Central memory CD8-positive, alpha-beta T cell (primary cell): Measurements from ENCODE around the gene ZNF425.
"Not testable (repeated sequence)": the region's sequence is repeated elsewhere in the genome, so short reads cannot be mapped to it uniquely, and the experiment has no call there.

ENCODE experiments used
- ATAC-seq: fragments of 150-1000 bp; cut with Tn5 transposase; replicated peaks from 2 replicates; pipeline ENCODE4 v1.10.0; 2022; ENCODE audit warnings: mild to moderate bottlenecking, moderate FRiP score, moderate number of reproducible peaks; ENCODE audit not compliant: poor library complexity, severe bottlenecking; ENCODE audit errors: extremely low read depth
- DNase-seq, 2 donors: peaks; one replicate each; pipeline ENCODE4 v3.0.0; 2021; ENCODE audit warnings: low spot score in 2 of 2
- H3K27ac Mint-ChIP-seq: one replicate; pipeline ENCODE4 v1.8.0; 2022; ENCODE audit warnings: low read depth, mild to moderate bottlenecking, moderate library complexity, mixed read lengths
- H3K27me3 Mint-ChIP-seq: one replicate; pipeline ENCODE4 v1.8.0; 2022; ENCODE audit warnings: mixed read lengths
- H3K36me3 Mint-ChIP-seq: one replicate; pipeline ENCODE4 v1.8.0; 2022; ENCODE audit warnings: mild to moderate bottlenecking, moderate library complexity, mixed read lengths; ENCODE audit not compliant: insufficient read depth
- H3K4me1 Mint-ChIP-seq: one replicate; pipeline ENCODE4 v1.8.0; 2022; ENCODE audit warnings: mixed read lengths
- H3K4me3 Mint-ChIP-seq: one replicate; pipeline ENCODE4 v1.8.0; 2022; ENCODE audit warnings: mild to moderate bottlenecking, moderate library complexity, mixed read lengths
- H3K9me3 Mint-ChIP-seq: one replicate; pipeline ENCODE4 v1.8.0; 2022; ENCODE audit warnings: mixed read lengths

The ZNF425 gene

GRCh38 chr7:149084407-149084806 lies 41.7 kb downstream of the ZNF425 start:
- H3K4me1 Mint-ChIP-seq, result peaks cover 37% of the 10 kb centered on the region
- H3K36me3 Mint-ChIP-seq, result peaks cover 7% of the 10 kb centered on the region
- H3K27me3 Mint-ChIP-seq, result no peaks in the 10 kb centered on the region
- H3K9me3 Mint-ChIP-seq, result no peaks in the 10 kb centered on the region
- no peak overlapping the region for H3K4me3 Mint-ChIP-seq
- DNase-seq (no peak), ATAC-seq (no peak)
- no peak overlapping the region for H3K27ac Mint-ChIP-seq

- no peak for ATAC-seq
- Mint-ChIP-seq H3K9me3 (no peaks in the 10 kb centered on the region), H3K4me3 (no peak overlapping the region), H3K36me3 (peaks cover 7% of the 10 kb centered on the region), H3K27ac (no peak overlapping the region), H3K27me3 (no peaks in the 10 kb centered on the region), H3K4me1 (peaks cover 27% of the 10 kb centered on the region)
- DNase-seq, result no peak
Measured at GRCh38 chr7:149081914-149082313, 44.2 kb downstream of the ZNF425 start.

GRCh38 chr7:149077594-149077993 lies 48.5 kb downstream of the ZNF425 start:
- ATAC-seq (no peak), DNase-seq (no peak)
- H3K27me3 Mint-ChIP-seq, result no peaks in the 10 kb centered on the region
- no peak overlapping the region for H3K4me3 Mint-ChIP-seq
- peaks cover 14% of the 10 kb centered on the region for H3K4me1 Mint-ChIP-seq
- no peaks in the 10 kb centered on the region for H3K9me3 Mint-ChIP-seq
- peaks cover 17% of the 10 kb centered on the region for H3K36me3 Mint-ChIP-seq
- no peak overlapping the region for H3K27ac Mint-ChIP-seq

- H3K27ac Mint-ChIP-seq, result no peak overlapping the region
- H3K27me3 Mint-ChIP-seq, result no peaks in the 10 kb centered on the region
- H3K36me3 Mint-ChIP-seq, result peaks cover 16% of the 10 kb centered on the region
- no peak for ATAC-seq
- no peaks in the 10 kb centered on the region for H3K9me3 Mint-ChIP-seq
- H3K4me3 Mint-ChIP-seq, result no peak overlapping the region
- no peak for DNase-seq
- peaks cover 7% of the 10 kb centered on the region for H3K4me1 Mint-ChIP-seq
Measured at GRCh38 chr7:149075286-149075685, 50.8 kb downstream of the ZNF425 start.

- Mint-ChIP-seq H3K4me3 (no peak overlapping the region), H3K4me1 (peaks cover 5% of the 10 kb centered on the region), H3K27me3 (no peaks in the 10 kb centered on the region), H3K9me3 (no peaks in the 10 kb centered on the region), H3K27ac (no peak overlapping the region), H3K36me3 (peaks cover 16% of the 10 kb centered on the region)
- DNase-seq (no peak), ATAC-seq (no peak)
Measured at GRCh38 chr7:149074116-149074885, 51.8 kb downstream of the ZNF425 start.

- Mint-ChIP-seq H3K27ac (no peak overlapping the region), H3K4me1 (peaks cover 5% of the 10 kb centered on the region), H3K4me3 (no peak overlapping the region), H3K36me3 (peaks cover 22% of the 10 kb centered on the region), H3K27me3 (no peaks in the 10 kb centered on the region), H3K9me3 (no peaks in the 10 kb centered on the region)
- DNase-seq, result no peak
- no peak for ATAC-seq
Measured at GRCh38 chr7:149072438-149072775, 53.7 kb downstream of the ZNF425 start.

GRCh38 chr7:149071641-149072437 lies 54.3 kb downstream of the ZNF425 start:
- Mint-ChIP-seq H3K27ac (no peak overlapping the region), H3K9me3 (no peaks in the 10 kb centered on the region), H3K27me3 (no peaks in the 10 kb centered on the region), H3K4me1 (peaks cover 5% of the 10 kb centered on the region), H3K4me3 (peak overlapping the region; percentile 20), H3K36me3 (peaks cover 19% of the 10 kb centered on the region)
- ATAC-seq, result peak; percentile 60
- DNase-seq, result peak in 1 of 2 donors; percentile 42

- no peaks in the 10 kb centered on the region for H3K4me1 Mint-ChIP-seq
- DNase-seq, result no peak
- no peaks in the 10 kb centered on the region for H3K27me3 Mint-ChIP-seq
- no peak for ATAC-seq
- H3K27ac Mint-ChIP-seq, result no peak overlapping the region
- H3K36me3 Mint-ChIP-seq, result peaks cover 19% of the 10 kb centered on the region
- no peak overlapping the region for H3K4me3 Mint-ChIP-seq
- no peaks in the 10 kb centered on the region for H3K9me3 Mint-ChIP-seq
Measured at GRCh38 chr7:149071182-149071635, 54.9 kb downstream of the ZNF425 start.

GRCh38 chr7:149070372-149071125 lies 55.6 kb downstream of the ZNF425 start:
- ATAC-seq (no peak), DNase-seq (no peak)
- H3K36me3 Mint-ChIP-seq, result peaks cover 16% of the 10 kb centered on the region
- no peak overlapping the region for H3K27ac Mint-ChIP-seq
- no peaks in the 10 kb centered on the region for H3K9me3 Mint-ChIP-seq
- no peak overlapping the region for H3K4me3 Mint-ChIP-seq
- no peaks in the 10 kb centered on the region for H3K27me3 Mint-ChIP-seq
- H3K4me1 Mint-ChIP-seq, result no peaks in the 10 kb centered on the region

- no peaks in the 10 kb centered on the region for H3K27me3 Mint-ChIP-seq
- no peak overlapping the region for H3K4me3 Mint-ChIP-seq
- H3K4me1 Mint-ChIP-seq, result peaks cover 8% of the 10 kb centered on the region
- ATAC-seq (no peak), DNase-seq (no peak)
- H3K27ac Mint-ChIP-seq, result no peak overlapping the region
- H3K36me3 Mint-ChIP-seq, result peaks cover 9% of the 10 kb centered on the region
- no peaks in the 10 kb centered on the region for H3K9me3 Mint-ChIP-seq
Measured at GRCh38 chr7:149067869-149068268, 58.3 kb downstream of the ZNF425 start.

- H3K36me3 Mint-ChIP-seq, result peaks cover 7% of the 10 kb centered on the region
- no peaks in the 10 kb centered on the region for H3K9me3 Mint-ChIP-seq
- H3K4me1 Mint-ChIP-seq, result peaks cover 8% of the 10 kb centered on the region
- ATAC-seq (no peak), DNase-seq (no peak)
- no peak overlapping the region for H3K27ac Mint-ChIP-seq
- H3K27me3 Mint-ChIP-seq, result no peaks in the 10 kb centered on the region
- H3K4me3 Mint-ChIP-seq, result no peak overlapping the region
Measured at GRCh38 chr7:149063476-149063875, 62.6 kb downstream of the ZNF425 start.

- not testable (repeated sequence) for H3K4me1 Mint-ChIP-seq, H3K9me3 Mint-ChIP-seq, H3K27me3 Mint-ChIP-seq, H3K4me3 Mint-ChIP-seq, H3K27ac Mint-ChIP-seq, ATAC-seq, H3K36me3 Mint-ChIP-seq, DNase-seq
Measured at GRCh38 chr7:149062217-149062899, 63.8 kb downstream of the ZNF425 start.
